ENCODE measurements around the gene IMMP2L. TPM values are rescaled to one million over a fixed set of nuclear protein-coding genes. Genes with fewer than 3 reads are reported as not detected.

The IMMP2L gene
- total RNA-seq, 4 donors from 2014 or later: 8.3 to 19.2 (median 17.8) TPM

- no peak for DNase-seq
- Histone ChIP-seq H3K27ac (no peak overlapping the region), H3K4me1 (no peaks in the 10 kb centered on the region), H3K9me3 (no peaks in the 10 kb centered on the region), H3K36me3 (no peaks in the 10 kb centered on the region), H3K27me3 (no peaks in the 10 kb centered on the region), H3K4me3 (no peak overlapping the region)
- in situ Hi-C loops (cut with MboI; ENCODE audit: low sequenced_read_pairs in 4 of 4) (no loop called here), intact Hi-C loops (cut with DNase I; ENCODE audit: low total_unique reads) (no loop called here)
- no peak for ATAC-seq
- TF ChIP-seq CTCF (IDR thresholded peaks at IDR 0.05 in 4 of 5, conservative IDR thresholded peaks at IDR 0.05 in 1 of 5): no peak
- TF ChIP-seq POLR2A (IDR thresholded peaks at IDR 0.05): no peak
These were observed 586.8 kb downstream of the IMMP2L start for GRCh38 chr7:110975486-110975885.

GRCh38 chr7:110974441-110974840, 587.9 kb downstream of the IMMP2L start:
- H3K36me3 ChIP-seq: no peaks in the 10 kb centered on the region
- H3K27ac ChIP-seq: no peak overlapping the region
- intact Hi-C loops (cut with DNase I; ENCODE audit: low total_unique reads): no loop called here
- TF ChIP-seq CTCF (IDR thresholded peaks at IDR 0.05 in 4 of 5, conservative IDR thresholded peaks at IDR 0.05 in 1 of 5): no peak
- TF ChIP-seq POLR2A (IDR thresholded peaks at IDR 0.05): no peak
- in situ Hi-C loops (cut with MboI; ENCODE audit: low sequenced_read_pairs in 4 of 4): no loop called here
- H3K4me1 ChIP-seq: no peaks in the 10 kb centered on the region
- no peak for ATAC-seq
- no peaks in the 10 kb centered on the region for H3K9me3 ChIP-seq
- no peak overlapping the region for H3K4me3 ChIP-seq
- no peaks in the 10 kb centered on the region for H3K27me3 ChIP-seq
- DNase-seq: no peak

- no peaks in the 10 kb centered on the region for H3K27me3 ChIP-seq
- no peaks in the 10 kb centered on the region for H3K36me3 ChIP-seq
- intact Hi-C loops (cut with DNase I; ENCODE audit: low total_unique reads) (no loop called here), in situ Hi-C loops (cut with MboI; ENCODE audit: low sequenced_read_pairs in 4 of 4) (no loop called here)
- DNase-seq (no peak), ATAC-seq (no peak)
- TF ChIP-seq POLR2A (IDR thresholded peaks at IDR 0.05): no peak
- TF ChIP-seq CTCF (IDR thresholded peaks at IDR 0.05 in 4 of 5, conservative IDR thresholded peaks at IDR 0.05 in 1 of 5): no peak
- no peaks in the 10 kb centered on the region for H3K4me1 ChIP-seq
- no peaks in the 10 kb centered on the region for H3K9me3 ChIP-seq
- no peak overlapping the region for H3K27ac ChIP-seq
- no peak overlapping the region for H3K4me3 ChIP-seq
These were observed 588.9 kb downstream of the IMMP2L start for GRCh38 chr7:110973196-110973990.

DNA sequence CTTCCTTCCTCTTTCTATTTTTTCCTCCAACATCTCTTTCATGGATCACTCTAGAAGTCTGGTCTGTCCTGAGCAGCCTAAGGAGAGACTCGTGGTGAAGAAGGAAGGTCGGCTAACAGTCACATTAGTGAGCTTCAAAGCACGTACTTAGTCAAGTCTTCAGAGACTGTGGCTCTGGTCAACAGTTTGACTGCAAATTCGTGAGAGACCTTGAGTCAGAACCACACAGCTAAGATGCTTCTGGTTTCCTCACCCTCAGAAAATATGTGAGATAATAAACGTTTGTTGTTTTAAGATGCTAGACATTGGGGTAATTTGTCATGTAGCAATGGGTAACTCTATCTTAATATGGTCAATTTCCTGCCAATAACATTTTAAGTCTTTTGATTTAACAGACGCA, 597.5 kb downstream of the IMMP2L start:
- intact Hi-C loops (cut with DNase I; ENCODE audit: low total_unique reads) (no loop called here), in situ Hi-C loops (cut with MboI; ENCODE audit: low sequenced_read_pairs in 4 of 4) (no loop called here)
- Histone ChIP-seq H3K36me3 (no peaks in the 10 kb centered on the region), H3K9me3 (no peaks in the 10 kb centered on the region), H3K27ac (no peak overlapping the region), H3K27me3 (no peaks in the 10 kb centered on the region), H3K4me3 (no peak overlapping the region), H3K4me1 (no peaks in the 10 kb centered on the region)
- TF ChIP-seq POLR2A (IDR thresholded peaks at IDR 0.05) (no peak), CTCF (IDR thresholded peaks at IDR 0.05 in 4 of 5, conservative IDR thresholded peaks at IDR 0.05 in 1 of 5) (no peak)
- no peak for DNase-seq
- ATAC-seq: no peak

DNA sequence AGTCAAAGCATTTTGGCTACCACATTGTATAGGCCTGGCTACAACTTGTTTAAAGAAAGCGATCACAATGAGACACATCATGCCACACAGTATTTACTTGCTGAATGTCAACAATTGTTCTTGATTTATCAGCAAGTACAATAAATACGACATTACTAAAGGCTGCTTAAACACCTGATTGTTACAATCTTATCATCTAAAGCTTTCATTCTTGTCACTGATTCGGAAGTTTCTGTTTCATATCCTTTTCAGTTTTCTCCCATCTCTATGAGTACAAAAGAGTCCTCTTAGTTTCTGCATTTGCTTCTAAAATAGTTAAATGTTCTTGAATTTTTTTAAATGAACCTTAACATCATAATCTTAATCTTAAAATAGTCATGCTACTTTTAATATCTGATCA, 599.5 kb downstream of the IMMP2L start:
- Histone ChIP-seq H3K4me1 (no peaks in the 10 kb centered on the region), H3K4me3 (no peak overlapping the region), H3K27me3 (no peaks in the 10 kb centered on the region), H3K36me3 (no peaks in the 10 kb centered on the region), H3K9me3 (no peaks in the 10 kb centered on the region), H3K27ac (no peak overlapping the region)
- DNase-seq (no peak), ATAC-seq (no peak)
- TF ChIP-seq CTCF (IDR thresholded peaks at IDR 0.05 in 4 of 5, conservative IDR thresholded peaks at IDR 0.05 in 1 of 5) (no peak), POLR2A (IDR thresholded peaks at IDR 0.05) (no peak)
- in situ Hi-C loops (cut with MboI; ENCODE audit: low sequenced_read_pairs in 4 of 4): no loop called here
- intact Hi-C loops (cut with DNase I; ENCODE audit: low total_unique reads): no loop called here

Data from gastrocnemius medialis (tissue), 4 donors.